Measurements from ENCODE around the gene ZNF576.
"Not testable (repeated sequence)": the region's sequence is repeated elsewhere in the genome, so short reads cannot be mapped to it uniquely, and the experiment has no call there.

DNA sequence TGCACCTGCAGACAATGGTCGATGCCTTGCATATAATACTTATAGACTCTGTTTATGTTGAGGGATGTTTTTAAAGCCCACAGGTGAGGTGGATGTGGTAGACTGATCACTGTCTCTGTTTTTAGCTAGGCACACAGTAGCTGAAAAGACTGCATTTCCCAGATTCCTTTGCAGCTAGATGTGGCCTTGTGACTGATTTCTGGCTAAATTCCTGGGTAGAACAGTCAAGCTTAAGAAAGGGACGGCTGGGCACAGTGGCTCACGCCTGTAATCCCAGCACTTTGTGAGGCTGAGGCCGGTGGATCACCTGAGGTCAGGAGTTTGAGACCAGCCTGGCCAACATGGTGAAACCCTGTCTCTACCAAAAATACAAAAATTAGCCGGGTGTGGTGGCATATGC lies 3.9 kb downstream of the ZNF576 start:
- TF ChIP-seq, protein P1, sequence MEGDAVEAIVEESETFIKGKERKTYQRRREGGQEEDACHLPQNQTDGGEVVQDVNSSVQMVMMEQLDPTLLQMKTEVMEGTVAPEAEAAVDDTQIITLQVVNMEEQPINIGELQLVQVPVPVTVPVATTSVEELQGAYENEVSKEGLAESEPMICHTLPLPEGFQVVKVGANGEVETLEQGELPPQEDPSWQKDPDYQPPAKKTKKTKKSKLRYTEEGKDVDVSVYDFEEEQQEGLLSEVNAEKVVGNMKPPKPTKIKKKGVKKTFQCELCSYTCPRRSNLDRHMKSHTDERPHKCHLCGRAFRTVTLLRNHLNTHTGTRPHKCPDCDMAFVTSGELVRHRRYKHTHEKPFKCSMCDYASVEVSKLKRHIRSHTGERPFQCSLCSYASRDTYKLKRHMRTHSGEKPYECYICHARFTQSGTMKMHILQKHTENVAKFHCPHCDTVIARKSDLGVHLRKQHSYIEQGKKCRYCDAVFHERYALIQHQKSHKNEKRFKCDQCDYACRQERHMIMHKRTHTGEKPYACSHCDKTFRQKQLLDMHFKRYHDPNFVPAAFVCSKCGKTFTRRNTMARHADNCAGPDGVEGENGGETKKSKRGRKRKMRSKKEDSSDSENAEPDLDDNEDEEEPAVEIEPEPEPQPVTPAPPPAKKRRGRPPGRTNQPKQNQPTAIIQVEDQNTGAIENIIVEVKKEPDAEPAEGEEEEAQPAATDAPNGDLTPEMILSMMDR (IDR thresholded peaks at IDR 0.05) = not testable (repeated sequence)
- TF ChIP-seq ZFX (IDR thresholded peaks at IDR 0.05; ENCODE audit: borderline replicate concordance) = not testable (repeated sequence)

Measured in 22Rv1 (cell line).